GM19328 (cell line): ENCODE results near the gene PKNOX2.
"Not testable (repeated sequence)": the region's sequence is repeated elsewhere in the genome, so short reads cannot be mapped to it uniquely, and the experiment has no call there.

Source experiments
- ATAC-seq: cut with Tn5 transposase; IDR thresholded peaks from one replicate; pipeline ENCODE4 v1.9.1; 2021; ENCODE audit warnings: mild to moderate bottlenecking, moderate library complexity; ENCODE audit not compliant: unreplicated experiment

Gene PKNOX2

GRCh38 chr11:125201525-125202141 is 37.1 kb downstream of the PKNOX2 start:
- ATAC-seq, result no peak

DNA sequence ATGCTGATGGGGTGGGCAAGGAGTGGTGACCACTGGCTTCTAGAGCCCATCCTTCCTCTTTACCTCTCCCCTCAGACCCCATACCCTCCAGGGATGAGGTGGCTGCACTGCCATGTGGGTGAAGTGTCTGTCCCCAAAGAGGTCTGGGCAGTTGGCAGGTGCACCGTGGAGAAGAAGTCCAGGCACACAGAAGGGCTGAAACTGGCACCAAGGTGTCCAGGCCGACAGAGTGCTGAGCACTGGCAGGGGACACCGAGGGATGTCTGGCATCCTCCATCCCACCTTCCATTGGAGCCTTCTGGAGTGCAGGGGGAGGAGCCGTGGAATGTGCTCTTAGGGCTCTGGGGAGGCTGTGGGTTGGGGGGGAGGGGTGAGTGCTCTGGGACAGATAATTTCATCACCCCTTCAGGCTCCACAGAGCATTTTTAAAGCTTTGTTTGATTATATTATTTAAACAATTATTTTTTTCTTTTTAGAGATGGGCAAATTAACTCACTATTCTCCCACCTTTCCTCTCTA is 37.9 kb downstream of the PKNOX2 start:
- ATAC-seq, result no peak

DNA sequence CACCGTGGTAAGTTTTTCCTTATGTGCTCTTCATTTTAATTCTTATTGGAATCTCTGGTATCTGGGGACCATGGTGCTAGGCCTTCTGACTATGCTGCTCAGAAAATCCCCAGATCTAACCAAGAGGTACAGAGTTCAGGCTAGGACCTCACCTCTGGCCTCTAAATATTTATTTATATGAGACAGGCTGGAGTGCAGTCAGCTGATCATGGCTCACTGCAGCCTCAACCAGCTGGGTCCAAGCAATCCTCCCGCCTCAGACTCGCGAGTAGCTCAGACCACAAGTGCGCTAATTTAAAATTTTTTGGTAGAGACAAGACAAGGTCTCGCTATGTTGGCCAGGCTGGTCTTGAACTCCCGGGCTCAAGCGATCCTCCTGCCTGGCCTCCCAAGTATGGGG is 38.4 kb downstream of the PKNOX2 start:
- ATAC-seq, result no peak

GRCh38 chr11:125207866-125208425 is 43.4 kb downstream of the PKNOX2 start:
- ATAC-seq, result no peak

DNA sequence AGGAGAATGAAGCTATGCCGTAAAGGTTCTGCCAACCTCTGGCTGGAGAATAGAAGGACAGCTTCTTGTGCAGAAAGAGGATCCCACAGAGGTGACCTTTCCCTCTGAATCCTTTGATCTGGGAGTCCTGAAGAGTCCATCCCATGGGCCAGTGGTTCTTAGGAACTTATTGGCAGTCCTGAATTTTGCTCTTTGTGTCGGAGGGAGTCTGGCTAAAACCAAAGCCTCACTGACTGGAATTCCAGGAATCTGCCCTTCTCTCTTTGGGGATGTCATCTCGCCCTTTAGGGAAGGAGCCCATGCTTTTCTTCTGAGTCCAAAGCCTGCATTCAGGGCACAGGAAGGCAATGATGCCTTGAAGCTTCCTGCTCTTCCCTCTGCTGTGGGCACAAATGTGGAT is 45.5 kb downstream of the PKNOX2 start:
- ATAC-seq, result no peak

- no peak for ATAC-seq
These were observed 46.8 kb downstream of the PKNOX2 start for GRCh38 chr11:125211191-125211947.

- no peak for ATAC-seq
These were observed 47.4 kb downstream of the PKNOX2 start for GRCh38 chr11:125211948-125212340.

DNA sequence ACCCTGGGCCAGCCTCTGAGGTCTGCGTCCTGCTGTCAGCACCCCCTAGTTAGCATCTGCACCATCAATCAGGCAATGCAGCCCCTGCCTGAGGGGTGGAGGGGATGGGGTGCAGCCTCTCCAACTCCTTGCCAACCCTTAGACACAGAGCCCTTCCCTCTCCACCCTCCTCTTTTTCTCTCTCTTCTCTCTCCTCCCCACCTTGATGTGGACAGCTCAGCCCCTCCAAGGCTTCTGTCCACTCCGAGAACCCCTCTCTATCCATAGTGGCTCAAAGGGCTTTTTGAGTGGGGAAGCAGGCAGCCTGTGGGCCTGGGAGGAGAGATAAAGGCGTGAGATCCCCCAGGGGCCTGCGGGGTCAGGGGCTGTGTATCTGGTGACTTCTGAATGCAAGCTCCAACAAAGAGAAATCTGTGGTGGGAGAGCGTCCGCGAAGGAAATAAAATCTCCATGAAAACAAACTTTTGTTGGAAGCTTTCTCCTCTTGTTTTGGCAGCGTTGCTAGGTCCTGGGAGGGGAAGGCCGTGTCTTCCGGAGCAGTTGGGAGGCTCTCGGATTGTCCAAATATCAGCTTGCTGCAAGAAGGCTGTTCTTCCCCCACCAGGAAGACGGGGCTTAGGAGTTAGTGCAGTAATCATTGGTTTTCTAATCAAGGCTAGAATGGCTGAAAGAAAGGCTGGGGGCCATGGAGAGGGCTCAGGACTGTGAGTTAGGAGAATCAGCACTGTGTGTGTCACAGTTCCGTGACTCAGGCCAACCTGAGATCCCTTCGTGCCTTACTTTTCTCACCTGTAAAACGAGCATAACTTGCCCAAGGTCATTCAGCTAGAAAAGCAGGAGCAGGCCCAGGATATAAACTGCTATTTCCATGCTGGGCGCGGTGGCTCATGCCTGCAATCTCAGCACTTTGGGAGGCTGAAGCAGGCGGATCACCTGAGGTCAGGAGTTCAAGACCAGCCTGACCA is 50.3 kb downstream of the PKNOX2 start:
- no peak for ATAC-seq

GRCh38 chr11:125215976-125216375 is 51.4 kb downstream of the PKNOX2 start:
- ATAC-seq, result no peak

- ATAC-seq, result no peak
These were observed 53.8 kb downstream of the PKNOX2 start for GRCh38 chr11:125218336-125218735.

DNA sequence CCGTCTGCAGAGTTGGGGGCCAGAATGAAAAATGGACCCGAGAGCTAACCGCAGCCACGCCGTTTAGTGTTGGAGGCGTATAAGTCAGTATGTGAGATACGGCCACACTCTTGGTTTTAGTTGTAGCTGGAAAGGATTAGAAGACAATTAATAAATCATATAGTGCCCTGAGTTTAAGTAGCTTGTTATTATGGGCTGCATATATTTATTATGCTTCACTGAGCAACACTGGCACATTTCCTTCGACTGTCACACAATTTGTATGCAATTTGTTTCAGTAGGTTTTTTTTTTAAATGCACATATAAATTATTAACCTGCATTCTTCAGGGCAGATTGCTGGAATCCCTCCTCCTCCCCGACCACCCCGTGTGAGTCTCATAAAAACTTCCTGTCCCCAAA is 56.9 kb downstream of the PKNOX2 start:
- no peak for ATAC-seq

GRCh38 chr11:125222494-125222893 is 57.9 kb downstream of the PKNOX2 start:
- ATAC-seq, result no peak

GRCh38 chr11:125223161-125223560 is 58.6 kb downstream of the PKNOX2 start:
- not testable (repeated sequence) for ATAC-seq

DNA sequence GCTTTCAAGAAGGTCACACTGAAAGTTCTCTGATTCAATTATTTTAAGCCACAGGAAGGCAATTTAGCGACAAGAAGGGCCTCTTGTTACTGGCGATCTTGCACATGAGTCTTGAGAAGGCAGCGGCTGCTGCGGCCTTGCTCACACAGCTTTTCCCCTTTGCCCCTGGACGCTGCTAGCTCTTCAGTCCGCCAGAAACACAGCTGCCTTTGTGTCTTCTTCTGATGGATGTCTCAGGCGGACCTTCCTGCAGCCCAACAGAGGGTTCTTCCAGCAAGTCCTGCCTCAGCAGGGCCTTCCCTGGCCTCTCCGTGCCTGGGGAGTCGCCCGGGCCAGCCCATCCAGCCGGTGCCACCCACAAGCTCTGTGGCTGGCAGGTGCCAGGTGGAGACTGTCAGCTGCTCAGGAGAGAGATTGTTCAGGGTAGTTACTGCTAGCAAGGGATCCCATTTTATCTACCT is 59.4 kb downstream of the PKNOX2 start:
- ATAC-seq, result no peak

DNA sequence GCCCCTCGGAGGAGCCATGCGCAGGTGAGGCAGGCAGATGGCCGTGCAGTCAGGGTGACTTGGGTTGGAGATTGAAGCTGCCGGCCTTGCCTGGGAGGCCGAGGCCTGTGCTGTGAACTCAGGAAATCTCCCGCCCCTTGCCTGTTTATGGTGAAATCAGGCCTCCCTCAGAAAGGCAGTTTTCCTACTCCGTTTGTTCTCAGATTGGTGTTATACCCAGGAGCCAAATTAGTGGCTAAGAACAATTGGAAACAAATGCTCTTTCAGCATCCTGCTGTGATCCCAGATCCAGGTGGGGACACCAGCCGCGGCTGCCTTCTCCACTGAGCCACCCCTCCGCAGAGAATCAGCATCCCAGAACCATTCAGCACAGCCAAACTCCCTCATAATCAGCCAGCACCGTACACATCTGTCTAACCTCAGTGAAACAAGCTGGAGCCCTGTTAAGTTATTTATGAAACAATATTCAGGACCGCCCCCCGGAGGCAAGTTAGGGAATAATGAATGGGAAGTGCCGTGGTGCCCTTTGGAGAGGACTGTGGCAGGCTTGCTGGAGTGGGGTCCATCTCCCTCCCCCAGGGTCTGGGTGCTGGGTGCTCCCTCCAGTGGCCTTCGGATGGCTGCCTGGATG is 60.0 kb downstream of the PKNOX2 start:
- ATAC-seq, result no peak

GRCh38 chr11:125225401-125225800 is 60.9 kb downstream of the PKNOX2 start:
- ATAC-seq, result no peak

DNA sequence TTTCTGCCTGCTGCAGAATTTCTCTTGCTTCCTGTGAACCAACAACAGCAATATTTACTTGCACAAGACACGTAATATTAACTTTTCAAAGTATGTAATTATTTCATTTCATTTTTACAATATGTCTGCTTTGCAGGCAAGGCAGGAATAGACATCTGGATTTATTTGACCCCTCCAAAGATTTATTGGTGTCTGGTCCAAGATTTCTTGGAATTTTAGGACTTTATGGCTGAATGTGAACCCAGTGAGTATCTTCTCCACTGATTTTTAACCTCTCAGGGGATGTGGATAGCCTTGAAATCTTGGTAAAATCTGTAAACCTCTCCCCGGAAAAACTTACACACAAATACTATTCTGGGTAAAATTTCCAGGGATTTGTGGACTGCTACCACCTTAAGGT is 61.5 kb downstream of the PKNOX2 start:
- no peak for ATAC-seq

- no peak for ATAC-seq
These were observed 62.2 kb downstream of the PKNOX2 start for GRCh38 chr11:125226706-125227105.

DNA sequence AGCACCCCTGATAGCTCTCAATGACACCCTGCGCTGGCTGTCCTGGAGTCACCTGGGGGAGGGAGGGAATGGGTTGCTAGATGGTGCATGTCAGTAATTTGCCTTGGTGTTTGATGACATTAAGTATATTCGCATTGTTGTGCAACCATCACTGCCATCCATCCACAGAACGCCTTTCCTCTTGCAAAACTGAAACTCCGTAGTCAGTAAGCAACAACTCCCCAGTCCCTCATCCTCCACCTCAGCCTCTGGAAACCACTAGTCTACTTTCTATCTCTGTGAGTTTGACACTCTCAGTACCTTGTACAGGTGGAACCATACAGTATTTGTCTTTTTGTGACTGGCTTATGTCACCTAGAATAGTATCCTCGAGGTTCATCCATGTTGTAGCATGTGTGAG is 62.6 kb downstream of the PKNOX2 start:
- no peak for ATAC-seq

DNA sequence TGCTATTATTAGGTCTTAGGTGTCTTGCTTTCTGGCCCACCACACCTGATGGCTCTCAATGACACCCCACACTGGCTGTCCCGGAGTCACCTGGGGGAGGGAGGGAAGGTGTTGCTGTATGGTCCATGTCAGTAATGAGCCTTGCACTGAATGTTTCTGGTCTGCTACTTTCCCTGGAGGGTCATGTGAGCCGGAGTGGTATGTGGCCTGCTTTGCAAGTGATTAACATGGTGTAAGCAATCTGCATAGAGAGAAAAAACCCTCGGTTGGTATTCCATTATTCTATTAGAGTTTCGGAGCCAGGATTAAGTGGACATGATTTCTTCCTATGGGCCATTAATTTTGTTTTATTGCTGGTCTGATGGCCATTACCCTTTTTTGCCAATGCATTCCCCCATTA is 63.9 kb downstream of the PKNOX2 start:
- ATAC-seq, result no peak
